HCT116 (cell line): ENCODE data around the gene SLC13A3.

Source experiments
- EGR1 ChIP-seq: IDR thresholded peaks from 2 replicates; pipeline ENCODE4 v1.6.1; 2012; ENCODE audit warnings: low read depth
- POLR2A ChIP-seq: IDR thresholded peaks from 2 replicates; pipeline ENCODE4 v1.7.0; 2011; ENCODE audit warnings: borderline replicate concordance; ENCODE audit not compliant: insufficient read depth, insufficient read length; ENCODE audit errors: extremely low read depth
- POLR2AphosphoS5 ChIP-seq: IDR thresholded peaks from 2 replicates; pipeline ENCODE4 v1.6.1; 2011; ENCODE audit warnings: mild to moderate bottlenecking, low read depth, low read length, moderate library complexity
- SRF ChIP-seq: IDR thresholded peaks from 2 replicates; pipeline ENCODE4 v1.6.1; 2012; ENCODE audit warnings: low read depth
- TF ChIP-seq, protein P1 (sequence below), 3 experiments: fragments of 200-600 bp in 1 of 3; sonication (generic) in 1 of 3; IDR thresholded peaks in 2 of 3; conservative IDR thresholded peaks in 1 of 3; 2 replicates each; pipeline ENCODE4 v1.5.1; 2012 to 2017; ENCODE audit warnings: low read depth in 2 of 3, low read length in 2 of 3, antibody characterized with exemption in 1 of 3, borderline replicate concordance in 1 of 3, control low read depth in 1 of 3, mild to moderate bottlenecking in 1 of 3, mixed read lengths in 1 of 3, mixed run types in 1 of 3, moderate library complexity in 1 of 3; ENCODE audit not compliant: insufficient read depth in 1 of 3

DNA sequence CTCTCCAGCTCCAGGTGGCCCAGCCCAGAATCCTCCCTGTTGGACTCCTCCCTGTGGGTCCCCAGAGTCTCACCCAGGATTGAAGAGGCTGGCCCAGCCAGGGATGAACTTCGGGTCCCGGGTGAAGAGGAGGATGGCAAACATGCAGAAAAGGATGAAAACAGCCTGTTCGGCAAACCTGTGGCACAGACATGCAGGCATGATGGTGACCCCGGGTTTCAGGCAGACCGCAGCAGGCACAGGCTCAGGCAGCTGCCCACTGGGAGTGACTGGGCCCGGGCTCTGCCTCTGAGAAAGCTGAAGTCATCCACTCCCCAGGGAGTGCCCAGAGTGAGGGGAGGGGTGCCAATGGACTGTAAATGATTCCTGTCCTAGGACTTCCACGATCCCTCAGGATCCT is 63.3 kb downstream of the SLC13A3 start:
- no peak for TF ChIP-seq POLR2A
- TF ChIP-seq, protein P1, sequence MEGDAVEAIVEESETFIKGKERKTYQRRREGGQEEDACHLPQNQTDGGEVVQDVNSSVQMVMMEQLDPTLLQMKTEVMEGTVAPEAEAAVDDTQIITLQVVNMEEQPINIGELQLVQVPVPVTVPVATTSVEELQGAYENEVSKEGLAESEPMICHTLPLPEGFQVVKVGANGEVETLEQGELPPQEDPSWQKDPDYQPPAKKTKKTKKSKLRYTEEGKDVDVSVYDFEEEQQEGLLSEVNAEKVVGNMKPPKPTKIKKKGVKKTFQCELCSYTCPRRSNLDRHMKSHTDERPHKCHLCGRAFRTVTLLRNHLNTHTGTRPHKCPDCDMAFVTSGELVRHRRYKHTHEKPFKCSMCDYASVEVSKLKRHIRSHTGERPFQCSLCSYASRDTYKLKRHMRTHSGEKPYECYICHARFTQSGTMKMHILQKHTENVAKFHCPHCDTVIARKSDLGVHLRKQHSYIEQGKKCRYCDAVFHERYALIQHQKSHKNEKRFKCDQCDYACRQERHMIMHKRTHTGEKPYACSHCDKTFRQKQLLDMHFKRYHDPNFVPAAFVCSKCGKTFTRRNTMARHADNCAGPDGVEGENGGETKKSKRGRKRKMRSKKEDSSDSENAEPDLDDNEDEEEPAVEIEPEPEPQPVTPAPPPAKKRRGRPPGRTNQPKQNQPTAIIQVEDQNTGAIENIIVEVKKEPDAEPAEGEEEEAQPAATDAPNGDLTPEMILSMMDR (IDR thresholded peaks at IDR 0.05 in 2 of 3, conservative IDR thresholded peaks at IDR 0.05 in 1 of 3; ENCODE audit: borderline replicate concordance in 1 of 3, insufficient read depth in 1 of 3, low read depth in 2 of 3, low read length in 2 of 3) = no peak
- TF ChIP-seq POLR2AphosphoS5 = no peak
- TF ChIP-seq SRF = no peak
- no peak for TF ChIP-seq EGR1
